GM19452 (cell line): Measurements from ENCODE around the gene GTF3C2.
"Not testable (repeated sequence)": the region's sequence is repeated elsewhere in the genome, so short reads cannot be mapped to it uniquely, and the experiment has no call there.

ENCODE experiments used
- ATAC-seq: cut with Tn5 transposase; IDR thresholded peaks from one replicate; pipeline ENCODE4 v1.9.1; 2021; ENCODE audit not compliant: unreplicated experiment

GTF3C2 gene

GRCh38 chr2:27303093-27304025 is 53.2 kb downstream of the GTF3C2 start:
- ATAC-seq = no peak

DNA sequence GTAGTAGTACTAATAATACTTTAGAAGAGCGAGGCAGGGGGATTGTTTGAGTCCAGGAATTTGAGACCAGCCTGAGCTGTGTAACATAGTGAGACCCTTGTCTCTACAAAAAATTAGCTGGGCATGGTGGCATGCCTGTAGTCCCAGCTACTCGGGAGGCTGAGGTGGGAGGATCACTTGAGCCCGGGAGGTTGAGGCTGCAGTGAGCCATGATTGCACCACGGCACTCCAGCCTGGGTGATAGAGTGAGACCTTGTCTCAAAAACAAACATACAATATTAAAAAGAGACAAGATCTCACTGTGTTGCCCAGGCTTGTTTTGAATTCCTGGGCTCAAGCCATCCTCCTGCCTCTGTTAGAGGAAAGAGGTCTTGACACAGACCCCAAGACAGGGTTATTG is 56.0 kb downstream of the GTF3C2 start:
- not testable (repeated sequence) for ATAC-seq

DNA sequence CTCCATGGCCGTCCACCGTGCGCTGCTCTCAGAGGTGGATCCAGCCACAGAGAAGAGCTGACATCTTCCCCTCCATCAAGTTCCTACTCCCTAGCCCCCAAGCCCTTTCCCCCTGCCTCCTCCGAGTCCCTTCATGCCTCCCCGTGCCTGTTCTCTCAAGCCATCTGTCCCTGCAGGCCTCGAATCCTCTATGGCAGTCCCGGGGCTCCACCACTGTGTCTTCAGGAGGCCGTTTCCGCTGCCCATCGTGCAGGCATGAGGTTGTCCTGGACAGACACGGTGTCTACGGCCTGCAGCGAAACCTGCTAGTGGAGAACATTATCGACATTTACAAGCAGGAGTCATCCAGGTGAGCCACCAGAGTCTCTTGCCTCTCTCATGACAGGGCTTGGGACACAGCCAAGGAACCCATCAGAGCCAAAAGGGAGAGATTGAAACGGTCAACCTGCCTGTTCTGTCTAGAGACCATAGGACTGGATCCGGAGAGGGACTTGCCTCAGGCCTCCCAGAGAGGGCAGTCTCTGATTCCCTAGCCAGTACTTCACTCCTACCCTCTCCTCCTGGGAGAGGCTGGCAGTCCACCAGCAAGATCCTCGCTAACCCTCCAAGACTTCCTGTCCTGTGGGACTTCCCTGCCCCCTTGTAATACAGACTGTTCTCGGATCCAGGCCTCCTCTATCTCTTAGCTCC is 58.0 kb downstream of the GTF3C2 start:
- no peak for ATAC-seq

- no peak for ATAC-seq
Measured at GRCh38 chr2:27297195-27297594, 59.4 kb downstream of the GTF3C2 start.

DNA sequence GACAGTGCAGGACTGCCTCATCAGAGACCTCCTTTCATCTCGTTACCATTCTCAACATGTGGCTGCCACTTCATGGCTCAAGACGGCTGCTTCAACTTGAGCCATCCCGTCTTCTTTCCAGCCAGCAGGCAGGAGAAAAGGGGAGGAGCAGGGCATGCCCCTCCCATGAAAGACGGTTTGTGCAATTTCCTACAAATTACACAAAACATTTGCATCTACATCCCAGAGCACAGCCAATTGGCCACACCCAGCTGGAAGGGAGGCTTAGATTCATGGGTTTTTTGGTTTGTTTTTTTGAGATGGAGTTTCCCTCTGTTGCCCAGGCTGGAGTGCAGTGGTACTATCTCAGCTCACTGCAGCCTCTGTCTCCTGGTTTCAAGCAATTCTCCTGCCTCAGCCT is 60.1 kb downstream of the GTF3C2 start:
- ATAC-seq = no peak

GRCh38 chr2:27294928-27295327 is 61.6 kb downstream of the GTF3C2 start:
- ATAC-seq = no peak

DNA sequence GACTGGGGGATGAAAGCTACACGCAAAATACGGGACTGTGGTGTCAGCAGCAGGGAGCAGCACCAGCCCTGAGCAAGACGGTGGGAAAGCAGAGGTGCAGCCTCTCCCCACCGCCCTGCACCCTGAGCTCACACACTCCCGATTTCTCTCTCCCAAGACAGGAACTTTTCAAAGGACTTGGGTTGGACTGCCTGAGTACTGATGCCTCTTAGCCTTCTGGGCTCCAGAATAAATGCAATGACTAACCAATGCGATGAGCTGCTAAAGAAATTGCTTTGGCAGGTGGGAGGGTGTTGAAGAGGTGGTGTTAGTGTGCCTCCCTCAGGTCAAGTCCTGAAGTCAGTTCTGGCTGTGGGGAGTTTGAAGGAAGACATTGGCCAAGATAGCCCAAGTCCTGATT is 64.7 kb downstream of the GTF3C2 start:
- ATAC-seq = no peak

- no peak for ATAC-seq
Measured at GRCh38 chr2:27290549-27290948, 66.0 kb downstream of the GTF3C2 start.

DNA sequence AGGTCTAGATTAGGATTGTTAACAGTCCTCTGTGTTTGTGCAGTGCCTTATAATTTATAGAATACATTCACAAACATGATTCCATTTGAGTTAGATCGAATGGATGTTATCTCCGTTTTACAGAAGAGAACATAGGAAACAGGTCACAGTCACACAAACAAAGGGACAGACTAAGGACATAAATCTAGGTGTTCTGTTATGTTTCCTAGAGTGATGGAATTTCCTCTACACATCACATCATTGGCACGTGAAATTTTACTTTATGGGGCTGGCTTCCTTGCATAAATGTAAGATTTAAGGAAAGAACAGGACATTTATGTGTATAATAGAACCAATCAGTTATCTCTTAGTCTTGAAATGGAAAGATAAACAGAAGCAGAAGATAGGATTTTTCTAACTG is 68.0 kb downstream of the GTF3C2 start:
- ATAC-seq = no peak

GRCh38 chr2:27285481-27285880 is 71.1 kb downstream of the GTF3C2 start:
- no peak for ATAC-seq

- ATAC-seq = no peak
Measured at GRCh38 chr2:27284996-27285395, 71.6 kb downstream of the GTF3C2 start.

DNA sequence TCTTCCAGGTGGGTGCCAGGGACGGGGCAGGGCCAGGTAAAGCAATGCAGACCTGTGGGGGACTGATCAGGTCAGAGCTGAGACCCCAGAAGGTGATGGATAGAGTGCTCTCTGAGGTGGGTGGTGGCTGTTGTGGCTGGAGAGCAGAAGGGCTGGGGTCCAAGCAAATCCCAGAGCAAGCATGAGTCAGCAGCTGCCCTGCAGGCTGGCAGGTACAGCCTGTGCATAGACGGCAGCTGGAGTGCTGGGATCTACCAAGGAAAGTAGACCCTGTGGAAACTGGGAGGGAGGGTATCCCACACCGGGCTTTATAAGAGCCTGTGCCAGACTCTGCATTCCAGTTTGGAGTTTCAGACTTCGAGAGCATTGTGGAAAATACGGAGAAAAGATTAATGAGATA is 73.7 kb downstream of the GTF3C2 start:
- ATAC-seq = no peak

GRCh38 chr2:27281855-27282559 is 74.6 kb downstream of the GTF3C2 start, which contains the start of gene TRIM54:
TSS of gene TRIM54 (plus strand) at chr2:27282429. CDS start at chr2:27282732, 303 bp downstream.
- ATAC-seq = no peak

DNA sequence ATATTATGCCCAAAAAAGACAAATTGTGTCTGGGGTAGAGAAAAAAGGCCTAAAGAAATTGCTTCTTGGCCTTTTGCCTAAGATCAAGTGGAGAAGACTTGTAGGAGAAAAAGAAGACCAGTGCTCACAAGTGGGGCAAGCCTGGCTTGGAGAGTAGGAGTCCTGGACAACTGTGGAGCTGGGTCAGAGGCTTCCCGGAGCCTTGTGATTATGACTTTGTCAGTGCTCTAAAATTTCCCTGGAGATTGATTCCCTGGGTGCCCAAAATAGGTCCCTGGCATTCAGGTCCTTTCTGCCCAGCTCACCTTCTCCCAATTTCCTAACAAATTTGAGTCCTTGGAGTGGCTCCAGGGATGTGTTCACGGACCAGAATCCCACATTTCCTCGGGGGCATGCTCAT is 75.1 kb downstream of the GTF3C2 start:
- no peak for ATAC-seq

DNA sequence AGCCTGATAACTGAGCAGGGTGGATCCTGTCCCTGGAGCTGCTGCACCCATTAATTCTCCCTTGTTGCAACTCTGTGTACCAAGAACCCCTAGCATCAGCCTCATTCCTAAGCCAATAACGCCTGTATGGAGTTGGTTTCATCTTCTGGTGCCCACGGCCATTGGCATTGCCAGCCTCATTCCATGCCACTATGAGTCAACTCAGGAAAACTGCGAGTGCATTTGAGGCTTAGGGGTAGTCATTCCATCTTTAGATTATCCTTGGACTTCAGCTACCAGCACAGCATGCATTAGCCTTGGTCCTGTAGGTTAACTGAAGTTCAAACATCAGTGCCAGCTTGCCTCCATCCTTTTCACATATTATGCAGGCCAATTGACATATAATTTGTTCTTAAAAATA is 75.7 kb downstream of the GTF3C2 start:
- ATAC-seq = no peak

DNA sequence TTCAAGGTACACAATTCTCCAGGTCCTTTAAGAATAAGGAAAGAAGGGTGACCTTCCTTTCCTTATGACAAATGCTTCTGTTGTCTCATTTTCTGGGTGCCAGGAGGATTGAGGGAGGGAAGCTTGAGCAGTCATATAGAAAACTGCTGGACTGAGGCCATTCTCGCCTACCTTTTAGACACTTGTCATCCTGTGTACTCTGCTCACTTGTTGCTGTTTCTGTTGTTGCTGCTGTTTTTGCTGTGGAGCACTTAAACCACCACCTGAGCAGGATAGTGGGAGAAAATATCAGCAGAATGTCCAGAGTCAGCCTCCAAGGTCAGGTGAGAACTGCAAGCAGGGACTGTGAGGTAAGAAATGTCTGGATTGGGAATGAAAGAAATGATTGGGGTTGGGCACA is 78.6 kb downstream of the GTF3C2 start:
- ATAC-seq = no peak
